Mucosa of stomach (tissue), 1 donor: ENCODE data around the gene OR52E6.

ENCODE experiments used
- H3K27me3 ChIP-seq: one replicate; pipeline ENCODE4 v1.7.0; 2013; ENCODE audit warnings: mild to moderate bottlenecking, low read length; ENCODE audit not compliant: control insufficient read depth, insufficient read depth
- H3K36me3 ChIP-seq: one replicate; pipeline ENCODE4 v1.7.0; 2013; ENCODE audit warnings: low read length; ENCODE audit not compliant: control insufficient read depth, insufficient read depth
- H3K4me1 ChIP-seq: one replicate; pipeline ENCODE4 v1.7.0; 2013; ENCODE audit warnings: mild to moderate bottlenecking, low read length; ENCODE audit not compliant: control insufficient read depth, insufficient read depth
- H3K4me3 ChIP-seq: one replicate; pipeline ENCODE4 v1.7.0; 2013; ENCODE audit warnings: low read length
- H3K9ac ChIP-seq: one replicate; pipeline ENCODE4 v1.7.0; 2013; ENCODE audit warnings: mild to moderate bottlenecking, low read length, moderate library complexity
- H3K9me3 ChIP-seq: one replicate; pipeline ENCODE4 v1.7.0; 2013; ENCODE audit warnings: mild to moderate bottlenecking, low read length, moderate library complexity; ENCODE audit not compliant: control insufficient read depth
- donor health status: Pancreatic carcinoma.

The OR52E6 gene

DNA sequence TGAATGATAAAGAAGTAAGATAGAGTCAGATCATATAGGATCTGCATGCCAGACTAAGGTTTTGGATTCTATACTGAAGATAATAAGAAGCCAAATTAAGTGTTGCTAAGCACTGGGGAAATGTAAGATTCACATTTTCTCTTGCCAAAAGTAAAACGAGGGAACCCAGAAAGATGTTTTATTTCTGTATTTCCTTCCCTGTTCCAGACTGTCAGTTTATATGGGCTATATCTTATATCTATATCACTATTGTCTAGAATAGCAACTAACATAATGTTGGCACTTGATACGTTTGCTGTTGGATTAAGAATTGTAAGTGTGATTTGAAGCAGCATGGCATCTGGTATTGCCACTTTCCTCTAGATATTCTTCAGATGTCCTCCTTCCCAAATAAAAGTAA lies 8.3 kb downstream of the OR52E6 start:
- no peak overlapping the region for H3K9ac ChIP-seq
- no peaks in the 10 kb centered on the region for H3K36me3 ChIP-seq
- H3K9me3 ChIP-seq = no peaks in the 10 kb centered on the region
- no peak overlapping the region for H3K4me3 ChIP-seq
- no peaks in the 10 kb centered on the region for H3K27me3 ChIP-seq
- H3K4me1 ChIP-seq = no peaks in the 10 kb centered on the region

DNA sequence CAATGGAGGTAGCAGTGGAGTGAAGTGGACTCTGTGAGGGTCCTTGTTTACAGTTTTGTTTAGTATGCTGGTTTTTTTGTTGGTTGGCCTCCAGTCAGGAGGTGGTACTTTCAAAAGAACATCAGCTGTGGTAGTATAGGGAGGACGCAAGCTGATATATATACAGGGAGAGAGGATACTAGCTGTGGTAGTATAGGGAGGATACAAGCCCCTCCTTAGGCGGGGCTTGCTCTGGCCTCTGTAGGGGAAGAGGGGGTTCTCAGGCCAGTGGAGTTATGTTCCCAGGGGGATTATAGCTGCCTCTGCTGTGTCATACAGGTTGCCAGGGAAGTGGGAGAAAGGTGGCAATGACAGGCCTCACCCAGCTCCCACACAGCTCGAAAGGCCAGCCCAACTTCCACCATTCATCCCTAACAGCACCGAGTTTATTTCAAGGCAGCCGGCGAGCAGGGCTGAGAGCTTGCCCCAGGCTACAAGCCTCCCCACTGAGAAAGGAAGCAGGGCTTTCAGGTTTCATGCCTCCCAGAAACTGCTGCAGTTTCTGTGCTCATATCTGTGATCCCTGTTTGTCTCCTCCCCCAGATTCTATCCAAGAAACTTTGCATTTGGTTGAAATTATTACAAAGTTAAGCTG lies 10.4 kb downstream of the OR52E6 start:
- Histone ChIP-seq H3K4me3 (no peak overlapping the region), H3K4me1 (no peaks in the 10 kb centered on the region), H3K36me3 (no peaks in the 10 kb centered on the region), H3K27me3 (no peaks in the 10 kb centered on the region), H3K9me3 (no peaks in the 10 kb centered on the region), H3K9ac (no peak overlapping the region)

DNA sequence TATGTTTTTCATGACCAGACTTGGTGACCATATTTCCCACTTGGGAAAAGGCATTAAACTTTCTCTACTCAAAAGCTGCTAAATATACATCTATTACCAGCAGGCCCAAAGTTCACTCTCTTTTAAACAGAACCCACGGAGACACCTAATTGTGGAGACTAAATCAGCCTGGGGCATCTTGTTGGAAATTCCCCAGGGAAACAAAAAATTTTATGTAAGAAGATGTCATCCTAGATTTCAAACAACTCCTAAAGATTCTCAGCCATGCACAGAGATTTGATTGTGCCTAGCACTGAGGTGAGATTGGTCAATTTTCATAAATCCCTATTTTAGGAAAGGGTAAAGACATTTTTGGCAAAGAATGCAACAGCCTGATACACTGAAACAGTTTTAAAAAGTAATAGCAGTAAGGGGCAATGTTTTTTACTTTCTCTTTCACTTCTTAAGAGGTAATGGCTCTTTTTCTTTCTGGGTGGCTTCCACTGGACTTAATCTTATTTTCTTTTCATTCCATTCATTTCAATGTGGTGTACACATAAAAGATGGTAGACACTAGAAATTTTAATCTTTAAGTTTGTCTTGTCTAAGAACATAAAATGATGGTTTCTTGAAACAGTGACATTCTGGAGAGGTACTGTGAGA lies 23.3 kb downstream of the OR52E6 start:
- Histone ChIP-seq H3K4me3 (no peak overlapping the region), H3K9ac (no peak overlapping the region), H3K4me1 (no peaks in the 10 kb centered on the region), H3K27me3 (no peaks in the 10 kb centered on the region), H3K9me3 (no peaks in the 10 kb centered on the region), H3K36me3 (no peaks in the 10 kb centered on the region)

DNA sequence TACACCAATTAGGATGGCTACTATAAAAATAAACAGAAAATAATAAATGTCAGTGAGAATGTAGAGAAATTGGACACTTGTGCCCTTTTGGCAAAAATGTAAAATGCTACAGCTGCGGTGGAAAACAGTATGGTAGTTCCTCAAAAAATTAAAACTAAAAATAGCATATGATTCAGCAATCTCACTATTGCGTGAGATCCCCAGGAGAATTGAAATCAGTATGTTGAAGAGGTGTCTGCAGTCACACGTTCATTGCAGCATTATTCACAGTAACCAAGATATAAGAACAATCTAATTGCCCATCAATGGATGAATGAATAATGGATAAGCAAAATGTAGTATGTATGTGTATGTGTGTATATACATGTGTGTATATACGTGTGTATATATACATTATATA lies 26.2 kb downstream of the OR52E6 start:
- Histone ChIP-seq H3K4me1 (no peaks in the 10 kb centered on the region), H3K27me3 (no peaks in the 10 kb centered on the region), H3K9me3 (no peaks in the 10 kb centered on the region), H3K9ac (no peak overlapping the region), H3K36me3 (no peaks in the 10 kb centered on the region), H3K4me3 (no peak overlapping the region)

DNA sequence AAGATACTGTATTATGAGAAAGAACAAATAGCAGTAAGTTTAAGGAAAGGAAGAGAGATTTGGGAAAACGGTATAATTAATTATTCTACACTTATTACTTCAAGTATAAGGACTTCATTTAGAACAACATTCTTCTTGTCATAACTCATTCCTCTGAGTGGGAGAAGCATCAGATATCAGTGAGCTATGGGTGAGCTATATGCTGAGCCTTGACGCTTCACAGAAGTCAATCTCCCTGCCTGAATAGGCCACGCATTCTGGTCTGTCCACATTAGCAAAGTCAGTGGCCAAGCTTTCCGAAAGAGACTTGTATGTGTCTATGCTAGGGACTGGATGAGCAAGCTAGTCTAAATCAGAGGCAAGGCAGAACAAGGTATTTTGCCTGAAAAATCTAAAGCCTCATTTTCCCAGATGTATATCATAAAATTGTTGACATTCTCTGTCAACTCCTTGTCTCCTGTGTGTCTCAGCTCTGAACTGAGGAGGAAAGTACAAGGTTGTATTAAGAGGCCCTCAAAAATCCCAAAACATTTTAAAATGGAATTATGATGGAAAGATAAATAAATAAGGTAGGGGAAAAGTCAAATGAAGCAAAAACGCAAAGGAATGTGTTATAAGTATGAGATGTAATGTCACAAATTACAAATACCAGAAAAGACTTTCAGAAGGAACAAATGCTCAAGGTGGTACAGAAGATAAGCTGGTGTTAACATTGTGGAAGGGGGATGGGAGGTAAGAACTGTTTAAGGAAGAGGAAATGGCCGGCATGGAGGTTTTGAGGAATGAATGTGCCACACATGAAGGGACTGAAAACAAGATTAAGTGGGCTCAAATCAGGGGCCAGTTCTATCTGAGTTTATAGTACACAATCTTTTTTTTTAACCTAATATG lies 31.5 kb downstream of the OR52E6 start:
- H3K36me3 ChIP-seq = no peaks in the 10 kb centered on the region
- H3K27me3 ChIP-seq = peaks cover 5% of the 10 kb centered on the region
- no peaks in the 10 kb centered on the region for H3K9me3 ChIP-seq
- no peaks in the 10 kb centered on the region for H3K4me1 ChIP-seq
- H3K4me3 ChIP-seq = no peak overlapping the region
- no peak overlapping the region for H3K9ac ChIP-seq

DNA sequence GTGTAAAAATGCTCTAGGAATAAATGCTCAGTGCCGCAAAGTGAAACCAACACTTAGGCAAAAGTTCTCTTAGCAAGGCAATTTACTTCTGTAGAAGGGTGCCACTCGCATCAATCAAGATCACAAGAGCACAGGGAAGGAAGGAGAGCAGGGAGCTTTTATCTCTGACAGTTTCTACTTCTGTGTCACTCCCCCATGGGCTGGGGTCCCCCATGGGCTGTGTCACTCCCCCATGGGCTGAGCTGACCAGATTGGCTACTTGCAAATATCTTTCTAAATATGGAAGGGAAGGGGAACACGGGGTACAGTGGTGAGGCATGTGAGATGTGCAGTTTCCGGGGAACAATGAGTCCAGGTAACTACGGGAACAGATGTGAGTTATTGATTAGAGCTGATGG lies 32.6 kb downstream of the OR52E6 start:
- Histone ChIP-seq H3K4me1 (no peaks in the 10 kb centered on the region), H3K4me3 (peak overlapping the region; percentile 26), H3K9ac (peak overlapping the region; percentile 49), H3K27me3 (peaks cover 5% of the 10 kb centered on the region), H3K36me3 (no peaks in the 10 kb centered on the region), H3K9me3 (no peaks in the 10 kb centered on the region)

DNA sequence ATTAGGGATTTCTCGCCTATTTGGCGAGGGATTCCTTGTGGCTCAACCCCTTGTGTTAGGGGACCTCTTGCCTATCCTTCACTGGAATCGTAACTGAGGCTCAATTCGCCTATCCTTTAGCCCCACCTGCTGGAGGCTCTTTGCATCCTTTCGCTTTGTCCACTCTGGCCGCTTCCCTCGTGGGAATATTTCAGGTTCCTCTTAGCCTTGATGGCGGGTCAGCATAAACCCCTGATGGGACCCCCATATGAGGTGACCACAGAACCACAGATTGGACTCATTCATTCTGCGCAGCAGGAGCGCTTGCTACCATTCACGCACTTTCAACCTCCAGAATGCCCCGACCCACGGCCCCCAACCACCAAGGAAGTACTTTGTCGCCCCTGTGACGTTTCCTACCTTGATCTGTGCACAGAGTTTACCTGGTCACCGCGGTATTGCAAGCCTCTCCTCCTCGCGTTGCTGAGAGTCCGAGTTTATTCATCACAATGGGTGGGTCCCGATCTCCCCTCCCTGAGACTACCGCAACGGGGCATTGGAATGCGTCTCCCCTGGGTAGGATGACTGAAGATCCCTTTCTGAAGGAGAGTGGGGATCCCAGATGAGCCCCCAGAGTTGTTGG lies 33.1 kb downstream of the OR52E6 start, which contains the start of gene OR52N2:
OR52N2 (plus strand) TSS at position 425 of the 622 bp plus-strand sequence. CDS start 11,412 bp downstream, outside the sequence.
- Histone ChIP-seq H3K36me3 (no peaks in the 10 kb centered on the region), H3K4me1 (no peaks in the 10 kb centered on the region), H3K27me3 (peaks cover 5% of the 10 kb centered on the region), H3K4me3 (peak within 1 kb of the TSS; percentile 26), H3K9me3 (no peaks in the 10 kb centered on the region), H3K9ac (peak within 1 kb of the TSS; percentile 49)

DNA sequence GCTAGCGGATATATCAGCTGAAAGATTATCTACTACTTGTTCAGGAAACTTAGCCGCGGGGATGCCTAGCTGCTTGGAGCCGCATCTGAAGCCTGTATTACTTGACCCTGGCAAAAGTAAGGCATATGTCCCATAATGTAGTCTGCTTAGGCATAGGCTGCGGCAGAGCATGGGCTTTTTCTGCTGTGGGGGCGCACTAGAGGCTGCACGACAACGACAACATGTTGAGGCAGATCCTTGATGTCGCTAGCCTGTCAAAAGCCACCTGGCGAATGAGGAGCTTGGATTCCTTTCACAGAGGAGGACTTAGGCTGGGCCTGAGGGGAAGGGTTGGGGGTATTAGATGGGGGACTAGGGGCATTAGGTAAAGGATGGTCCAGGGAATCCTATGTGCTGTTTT lies 34.1 kb downstream of the OR52E6 start:
- no peaks in the 10 kb centered on the region for H3K9me3 ChIP-seq
- H3K36me3 ChIP-seq = no peaks in the 10 kb centered on the region
- H3K27me3 ChIP-seq = peaks cover 5% of the 10 kb centered on the region
- H3K4me1 ChIP-seq = no peaks in the 10 kb centered on the region
- no peak overlapping the region for H3K4me3 ChIP-seq
- no peak overlapping the region for H3K9ac ChIP-seq

DNA sequence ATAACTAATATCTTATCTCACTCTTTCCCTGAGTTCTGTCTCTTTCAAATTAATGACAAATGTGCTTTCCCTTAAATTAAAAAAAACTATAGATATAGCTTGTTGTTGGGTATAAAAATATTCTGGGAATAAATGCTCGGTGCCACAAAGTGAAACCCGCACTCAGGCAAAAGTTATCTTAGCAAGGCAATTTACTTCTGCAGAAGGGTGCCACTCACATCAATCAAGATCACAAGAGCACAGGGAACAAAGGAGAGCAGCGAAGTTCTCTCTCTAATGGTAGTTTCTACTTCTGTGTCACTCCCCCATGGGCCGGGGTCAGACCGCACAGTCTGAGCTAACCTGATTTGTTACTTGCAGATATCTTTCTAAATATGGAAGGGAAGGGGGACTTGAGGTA lies 37.7 kb downstream of the OR52E6 start:
- Histone ChIP-seq H3K4me1 (no peaks in the 10 kb centered on the region), H3K27me3 (peaks cover 2% of the 10 kb centered on the region), H3K9me3 (no peaks in the 10 kb centered on the region), H3K9ac (no peak overlapping the region), H3K4me3 (no peak overlapping the region), H3K36me3 (no peaks in the 10 kb centered on the region)

DNA sequence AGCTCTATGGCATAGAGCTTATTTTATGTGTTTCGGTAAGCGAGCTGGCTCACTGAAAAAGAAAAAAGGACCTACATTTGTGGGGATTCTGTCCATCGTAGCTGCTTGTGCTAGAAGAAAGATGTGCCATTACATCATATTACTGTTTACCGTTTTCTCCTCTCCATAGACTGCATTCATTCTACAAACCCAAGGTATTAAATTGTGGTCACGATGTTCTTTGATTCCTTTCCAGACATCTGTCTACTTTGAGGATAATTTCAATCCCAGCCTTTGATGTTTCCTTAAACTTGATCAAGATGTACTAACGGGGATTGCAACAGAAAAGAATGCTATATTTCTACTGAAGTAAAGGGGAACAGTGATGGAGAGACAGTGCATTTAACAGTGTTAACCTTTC lies 45.2 kb downstream of the OR52E6 start:
- Histone ChIP-seq H3K4me3 (no peak overlapping the region), H3K27me3 (no peaks in the 10 kb centered on the region), H3K36me3 (no peaks in the 10 kb centered on the region), H3K9me3 (no peaks in the 10 kb centered on the region), H3K9ac (no peak overlapping the region), H3K4me1 (no peaks in the 10 kb centered on the region)

DNA sequence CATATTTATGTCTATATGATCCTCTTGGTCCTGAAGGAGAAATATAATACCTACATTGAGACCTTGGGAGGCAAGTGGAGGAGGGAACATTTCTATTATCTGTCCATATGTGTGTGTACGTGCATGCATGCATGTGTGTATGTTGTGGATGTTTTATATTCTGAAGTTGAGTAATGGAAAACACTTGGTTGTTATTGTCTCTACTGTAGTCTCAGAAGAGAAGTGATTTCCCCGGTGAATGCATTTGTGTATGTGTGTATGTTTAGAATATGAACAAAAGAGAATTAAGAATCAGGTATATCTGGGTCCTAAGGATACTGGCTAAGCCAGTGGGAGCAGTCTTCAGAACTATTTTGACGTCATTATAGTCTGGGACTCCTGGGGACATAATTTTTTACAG lies 50.5 kb downstream of the OR52E6 start, which contains the start of gene OR52N1:
OR52N1 (minus strand) TSS at position 101 of the 400 bp plus-strand sequence. CDS start 2,449 bp downstream, outside the sequence.
- Histone ChIP-seq H3K27me3 (no peaks in the 10 kb centered on the region), H3K9me3 (no peaks in the 10 kb centered on the region), H3K36me3 (no peaks in the 10 kb centered on the region), H3K4me1 (no peaks in the 10 kb centered on the region), H3K9ac (no peak within 1 kb of the TSS), H3K4me3 (no peak within 1 kb of the TSS)
